Tibial nerve (tissue), 4 donors: ENCODE results near the gene EVC2. TPM values are rescaled to one million over a fixed set of nuclear protein-coding genes. Genes with fewer than 3 reads are reported as not detected.

Experiments
- DNase-seq, 2 donors: peaks; one replicate each; pipeline ENCODE4 v3.0.0-alpha.2; 2019; ENCODE audit warnings: low spot score in 2 of 2
- H3K27ac ChIP-seq, 4 donors: fragments of 200-600 bp; sonication (generic) in 3 of 4; one replicate each; pipeline ENCODE4 v1.5.1; 2017 to 2019; ENCODE audit warnings: mild to moderate bottlenecking in 1 of 4
- H3K27me3 ChIP-seq, 2 donors: fragments of 200-600 bp; sonication (generic) in 1 of 2; one replicate each; pipeline versions ENCODE4 v1.5.1 to v1.6.0; 2017 to 2019
- H3K36me3 ChIP-seq, 3 donors: fragments of 200-600 bp; sonication (generic); one replicate each; pipeline ENCODE4 v1.5.1; 2018 to 2019
- H3K4me1 ChIP-seq, 4 donors: fragments of 200-600 bp; sonication (generic) in 3 of 4; one replicate each; pipeline ENCODE4 v1.5.1; 2017 to 2019
- H3K4me3 ChIP-seq, 4 donors: fragments of 200-600 bp; sonication (generic) in 3 of 4; one replicate each; pipeline ENCODE4 v1.5.1; 2017 to 2019; ENCODE audit warnings: mild to moderate bottlenecking in 1 of 4, moderate library complexity in 1 of 4
- H3K9me3 ChIP-seq, 4 donors: fragments of 200-600 bp; sonication (generic) in 3 of 4; one replicate each; pipeline ENCODE4 v1.5.1; 2017 to 2019
- CTCF ChIP-seq, 5 experiments: fragments of 200-600 bp in 3 of 5; fragments of 450-650 bp in 2 of 5; sonication (generic) in 3 of 5; IDR thresholded peaks; one replicate each; pipeline ENCODE4 v1.5.1; 2016 to 2019; ENCODE audit warnings: antibody characterized with exemption in 5 of 5, mild to moderate bottlenecking in 3 of 5, moderate library complexity in 2 of 5
- EP300 ChIP-seq, 2 donors: sonication (generic); formaldehyde crosslinking; IDR thresholded peaks; one replicate each; pipeline ENCODE4 v1.6.1; 2017; ENCODE audit warnings: antibody characterized with exemption in 2 of 2, mild to moderate bottlenecking in 1 of 2
- POLR2A ChIP-seq, 2 donors: fragments of 450-650 bp; IDR thresholded peaks; one replicate each; pipeline ENCODE4 v1.6.1; 2017; ENCODE audit warnings: antibody characterized with exemption in 2 of 2, mild to moderate bottlenecking in 2 of 2, moderate library complexity in 2 of 2
- WGBS, 2 donors: methylation state at CpG; one replicate each; pipeline ENCODE4 v1.1.5; 2018; 5-methylcytosine and 5-hydroxymethylcytosine counted together
- total RNA-seq, 4 donors: library from RNA; depleted of rRNA; stranded (reverse); fragments of >200 nt; gene quantifications; one replicate each; pipeline ENCODE4 v1.1.0, GENCODE V29; 2016

EVC2 gene
- total RNA-seq, 4 donors from 2014 or later: 26.7 to 37.3 (median 29.0) TPM

DNA sequence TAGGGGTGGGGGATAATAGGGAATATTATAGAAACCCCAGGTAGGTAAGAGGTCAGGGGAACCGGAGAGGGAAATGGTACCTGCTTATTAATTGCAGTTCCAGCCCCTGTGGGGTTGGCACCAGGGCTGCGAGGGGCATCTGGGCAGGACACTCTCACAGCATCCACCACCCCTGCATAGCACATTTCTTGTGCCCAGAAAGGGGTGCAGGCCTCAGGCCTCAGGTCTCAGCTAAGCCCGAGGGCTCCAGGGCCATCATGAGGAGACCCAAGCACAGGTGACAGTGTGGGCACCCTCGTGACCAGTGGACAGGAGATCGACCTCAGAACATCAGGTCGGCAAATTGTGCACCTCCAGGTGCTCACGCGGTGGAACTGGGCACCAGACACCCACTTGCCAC, 164.7 kb downstream of the EVC2 start:
- H3K27me3 ChIP-seq: no peaks in the 10 kb centered on the region
- no peaks in the 10 kb centered on the region for H3K4me1 ChIP-seq
- WGBS, 2 donors: 84 to 94% methylated on average over 8 of the region's 8 CpGs
- no peak overlapping the region for H3K27ac ChIP-seq
- H3K36me3 ChIP-seq: peaks cover 0 to 32% (median 0%) of the 10 kb centered on the region in 3 donors
- no peak for DNase-seq
- H3K4me3 ChIP-seq: no peak overlapping the region
- peaks cover 0 to 9% (median 0%) of the 10 kb centered on the region in 4 donors for H3K9me3 ChIP-seq
- TF ChIP-seq EP300 (IDR thresholded peaks at IDR 0.05) (no peak), CTCF (IDR thresholded peaks at IDR 0.05) (no peak), POLR2A (IDR thresholded peaks at IDR 0.05) (no peak)

GRCh38 chr4:5541169-5541568, 167.2 kb downstream of the EVC2 start:
- no peak overlapping the region for H3K4me3 ChIP-seq
- DNase-seq: no peak
- whole genome bisulfite sequencing, 2 donors: 81 to 82% methylated on average over 10 of the region's 10 CpGs
- H3K36me3 ChIP-seq: peaks cover 0 to 10% (median 0%) of the 10 kb centered on the region in 3 donors
- H3K4me1 ChIP-seq: no peaks in the 10 kb centered on the region
- no peak for TF ChIP-seq POLR2A (IDR thresholded peaks at IDR 0.05)
- TF ChIP-seq EP300 (IDR thresholded peaks at IDR 0.05): no peak
- no peak for TF ChIP-seq CTCF (IDR thresholded peaks at IDR 0.05)
- no peaks in the 10 kb centered on the region for H3K27me3 ChIP-seq
- H3K27ac ChIP-seq: no peak overlapping the region
- H3K9me3 ChIP-seq: no peaks in the 10 kb centered on the region

DNA sequence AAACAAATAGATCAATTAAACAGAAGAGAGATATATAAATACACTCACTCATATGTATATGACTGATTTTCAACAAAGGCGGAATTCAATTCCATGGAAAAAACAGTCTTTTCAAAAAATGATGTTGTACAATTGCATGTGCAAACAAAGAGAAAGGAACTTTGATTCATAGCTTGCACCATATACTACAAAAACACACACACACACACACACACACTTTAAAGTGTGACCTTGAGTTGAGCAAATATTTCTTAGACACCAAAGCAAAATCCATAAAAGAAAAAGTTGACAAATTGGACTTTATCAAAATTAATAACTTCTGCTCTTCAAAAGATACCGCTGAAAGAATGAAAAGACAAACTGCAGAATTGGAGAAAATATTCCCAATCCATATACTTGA, 168.8 kb downstream of the EVC2 start:
- no peak overlapping the region for H3K27ac ChIP-seq
- no peaks in the 10 kb centered on the region for H3K27me3 ChIP-seq
- H3K36me3 ChIP-seq: peaks cover 0 to 22% (median 0%) of the 10 kb centered on the region in 3 donors
- H3K4me1 ChIP-seq: no peaks in the 10 kb centered on the region
- DNase-seq: no peak
- 94% methylated on average over 2 of the region's 2 CpGs for WGBS, 2 donors
- peaks cover 0 to 8% (median 0%) of the 10 kb centered on the region in 4 donors for H3K9me3 ChIP-seq
- no peak for TF ChIP-seq POLR2A (IDR thresholded peaks at IDR 0.05)
- no peak overlapping the region for H3K4me3 ChIP-seq

GRCh38 chr4:5532100-5532499, 176.3 kb downstream of the EVC2 start:
- 95 to 100% methylated on average over 2 of the region's 2 CpGs for WGBS, 2 donors
- Histone ChIP-seq H3K4me3 (no peak overlapping the region), H3K36me3 (peaks cover 0 to 78% (median 0%) of the 10 kb centered on the region in 3 donors), H3K4me1 (no peaks in the 10 kb centered on the region), H3K9me3 (peaks cover 0 to 8% (median 0%) of the 10 kb centered on the region in 4 donors), H3K27ac (no peak overlapping the region), H3K27me3 (no peaks in the 10 kb centered on the region)
- TF ChIP-seq EP300 (IDR thresholded peaks at IDR 0.05): no peak
- no peak for TF ChIP-seq CTCF (IDR thresholded peaks at IDR 0.05)
- no peak for TF ChIP-seq POLR2A (IDR thresholded peaks at IDR 0.05)
- DNase-seq: no peak

- Histone ChIP-seq H3K9me3 (peaks cover 0 to 7% (median 0%) of the 10 kb centered on the region in 4 donors), H3K27me3 (no peaks in the 10 kb centered on the region), H3K27ac (no peak overlapping the region), H3K4me1 (no peaks in the 10 kb centered on the region), H3K4me3 (no peak overlapping the region), H3K36me3 (peaks cover 0 to 50% (median 0%) of the 10 kb centered on the region in 3 donors)
- TF ChIP-seq EP300 (IDR thresholded peaks at IDR 0.05) (no peak), CTCF (IDR thresholded peaks at IDR 0.05) (no peak), POLR2A (IDR thresholded peaks at IDR 0.05) (no peak)
- 97 to 100% methylated on average over 4 of the region's 4 CpGs for WGBS, 2 donors
- DNase-seq: no peak
Measured at GRCh38 chr4:5528031-5528436, 180.3 kb downstream of the EVC2 start.

GRCh38 chr4:5527211-5527610, 181.1 kb downstream of the EVC2 start:
- Histone ChIP-seq H3K4me1 (no peaks in the 10 kb centered on the region), H3K9me3 (peaks cover 0 to 8% (median 0%) of the 10 kb centered on the region in 4 donors), H3K27me3 (no peaks in the 10 kb centered on the region), H3K4me3 (no peak overlapping the region), H3K36me3 (peaks cover 0 to 42% (median 0%) of the 10 kb centered on the region in 3 donors), H3K27ac (no peak overlapping the region)
- TF ChIP-seq EP300 (IDR thresholded peaks at IDR 0.05) (no peak), POLR2A (IDR thresholded peaks at IDR 0.05) (no peak), CTCF (IDR thresholded peaks at IDR 0.05) (no peak)
- no peak for DNase-seq
- 65 to 77% methylated on average over 3 of the region's 3 CpGs for WGBS, 2 donors
